GM10847 (cell line): ENCODE measurements around the gene LRRN2.

ENCODE experiments used
- POLR2A ChIP-seq: IDR thresholded peaks from 2 replicates; pipeline ENCODE4 v1.6.1; 2011; ENCODE audit not compliant: insufficient read length; ENCODE audit errors: extremely low read depth

LRRN2 gene

DNA sequence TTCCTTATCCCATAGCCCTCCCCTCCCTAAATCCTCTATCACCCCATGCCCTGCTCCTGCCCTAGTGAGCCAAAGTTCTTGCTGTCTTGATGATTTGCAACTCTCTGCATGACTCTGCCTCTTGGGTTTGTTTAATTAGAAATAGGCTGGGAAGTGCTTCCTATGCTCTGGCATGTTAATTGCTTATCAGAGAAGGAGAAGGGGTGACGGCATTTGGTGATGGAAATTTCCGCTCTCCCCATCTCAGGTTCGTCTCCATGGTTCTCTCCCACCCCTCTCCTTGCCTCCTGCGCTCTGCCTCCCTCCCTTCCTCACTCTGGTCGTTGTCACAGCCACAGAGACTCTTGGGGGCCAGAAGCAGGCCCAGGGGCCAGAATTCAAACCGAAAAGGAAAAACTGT, 68.9 kb downstream of the LRRN2 start:
- no peak for TF ChIP-seq POLR2A

DNA sequence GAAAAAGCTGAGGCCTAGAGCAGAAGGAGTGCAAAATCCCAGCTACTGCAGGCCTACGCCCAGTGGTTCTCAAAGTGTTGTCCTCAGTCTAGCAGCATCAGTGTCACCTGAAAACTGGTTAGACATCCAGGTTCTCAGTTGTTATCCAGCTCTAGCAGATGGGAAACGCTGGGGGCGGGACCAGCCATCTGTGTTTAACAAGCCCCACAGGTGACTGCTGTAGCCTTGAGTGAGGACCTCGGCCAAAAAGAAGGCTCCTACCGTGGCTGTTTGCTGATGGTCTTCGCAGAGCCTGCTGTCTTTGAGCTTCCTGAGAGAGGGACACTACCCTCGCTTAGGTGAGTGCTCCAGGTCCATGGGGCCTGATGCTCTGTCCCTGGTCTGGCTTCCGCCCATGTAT, 69.7 kb downstream of the LRRN2 start:
- no peak for TF ChIP-seq POLR2A

DNA sequence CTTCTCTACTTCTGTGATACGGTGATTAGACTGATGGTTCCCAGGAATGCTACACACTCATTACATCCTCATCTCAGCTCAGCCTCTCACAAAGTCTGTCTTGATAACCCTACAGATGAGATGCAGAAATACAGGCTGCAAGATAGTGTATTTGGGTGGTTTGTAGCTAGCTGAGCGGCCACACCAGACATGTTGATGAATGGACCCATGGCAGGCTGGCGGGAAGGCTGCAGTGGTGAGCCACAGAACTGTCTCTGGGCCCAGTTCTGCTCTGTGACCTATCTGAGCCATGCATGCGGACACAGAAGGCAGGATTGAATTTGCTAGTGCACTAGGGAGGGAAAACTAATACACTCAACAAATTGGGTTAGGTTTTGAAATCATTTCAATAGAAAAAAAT, 71.9 kb downstream of the LRRN2 start:
- TF ChIP-seq POLR2A: no peak

DNA sequence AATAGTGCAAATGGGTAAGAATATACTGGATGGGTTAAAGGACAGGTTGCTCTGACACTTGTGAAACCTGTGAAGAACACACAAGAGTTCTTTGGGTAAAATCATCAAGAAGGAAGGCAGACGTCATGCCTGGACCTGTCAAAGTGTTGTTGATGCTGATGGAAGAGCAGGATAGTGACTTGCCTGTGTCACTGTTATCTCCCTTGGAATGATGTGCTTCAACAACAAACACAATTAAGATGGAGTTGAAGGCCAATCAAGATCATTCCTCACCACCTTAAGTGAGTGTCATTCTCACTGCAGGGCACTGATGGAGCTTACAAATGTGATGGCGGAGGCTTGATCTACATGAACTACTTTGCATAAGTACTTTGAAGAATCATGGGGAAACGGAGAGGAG, 73.2 kb downstream of the LRRN2 start:
- TF ChIP-seq POLR2A: no peak

DNA sequence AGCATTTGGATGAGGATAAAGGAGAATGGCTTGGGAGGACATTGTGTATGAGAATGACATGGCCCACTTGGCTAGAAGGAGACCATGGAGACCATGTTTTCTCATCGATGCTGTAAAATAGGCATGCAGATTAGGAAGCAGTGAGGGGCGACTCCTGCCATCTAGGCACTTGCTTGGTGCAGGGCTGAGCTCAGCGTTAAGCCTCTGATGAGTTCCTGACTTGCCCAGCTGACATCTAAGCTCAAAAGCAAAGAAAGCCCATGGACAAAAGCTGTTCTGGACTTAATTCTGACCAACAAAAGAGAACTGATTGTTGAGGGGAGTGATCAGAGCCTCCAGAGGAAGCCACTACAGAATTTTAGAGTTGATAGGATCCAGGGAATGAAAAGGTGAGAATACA, 74.5 kb downstream of the LRRN2 start:
- TF ChIP-seq POLR2A: no peak

DNA sequence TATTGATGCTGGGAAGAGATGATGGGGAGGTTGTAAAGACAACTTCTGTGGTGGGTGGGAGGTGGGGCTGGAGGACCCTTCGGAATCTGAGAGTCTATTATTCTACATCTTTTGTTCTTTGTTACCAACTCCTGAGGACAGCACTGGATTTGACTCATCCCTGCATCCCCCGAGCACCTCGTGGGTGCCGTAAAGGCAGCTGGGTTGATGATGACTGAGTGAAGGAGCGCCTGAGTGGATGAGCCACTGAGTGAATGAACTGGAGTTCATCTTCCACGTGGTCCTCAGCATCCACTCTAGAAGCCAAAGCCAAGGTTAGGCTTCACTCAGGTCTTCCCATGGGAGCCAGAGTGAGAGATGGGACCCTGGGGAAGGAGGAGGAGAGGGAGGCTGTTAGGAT, 77.6 kb downstream of the LRRN2 start:
- TF ChIP-seq POLR2A: no peak

DNA sequence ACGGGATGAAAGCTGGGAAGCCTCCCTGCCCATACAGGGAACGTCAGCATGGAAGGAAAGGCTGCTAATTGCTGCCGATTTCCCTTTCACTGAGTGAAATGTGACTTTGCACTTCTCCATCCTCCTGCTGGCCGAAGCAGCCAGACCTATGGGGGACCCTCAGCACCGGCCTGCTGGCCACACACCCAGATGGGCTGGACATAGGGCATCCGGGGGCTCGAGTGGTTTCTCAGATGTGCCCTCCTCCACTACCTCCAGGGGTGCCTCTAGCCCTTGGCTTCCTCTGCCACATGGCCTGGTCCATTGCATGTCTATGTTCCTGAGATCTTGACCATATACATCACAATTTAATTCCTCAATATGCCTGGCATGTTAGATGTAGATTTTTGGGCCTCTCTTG, 79.7 kb downstream of the LRRN2 start:
- TF ChIP-seq POLR2A: no peak

DNA sequence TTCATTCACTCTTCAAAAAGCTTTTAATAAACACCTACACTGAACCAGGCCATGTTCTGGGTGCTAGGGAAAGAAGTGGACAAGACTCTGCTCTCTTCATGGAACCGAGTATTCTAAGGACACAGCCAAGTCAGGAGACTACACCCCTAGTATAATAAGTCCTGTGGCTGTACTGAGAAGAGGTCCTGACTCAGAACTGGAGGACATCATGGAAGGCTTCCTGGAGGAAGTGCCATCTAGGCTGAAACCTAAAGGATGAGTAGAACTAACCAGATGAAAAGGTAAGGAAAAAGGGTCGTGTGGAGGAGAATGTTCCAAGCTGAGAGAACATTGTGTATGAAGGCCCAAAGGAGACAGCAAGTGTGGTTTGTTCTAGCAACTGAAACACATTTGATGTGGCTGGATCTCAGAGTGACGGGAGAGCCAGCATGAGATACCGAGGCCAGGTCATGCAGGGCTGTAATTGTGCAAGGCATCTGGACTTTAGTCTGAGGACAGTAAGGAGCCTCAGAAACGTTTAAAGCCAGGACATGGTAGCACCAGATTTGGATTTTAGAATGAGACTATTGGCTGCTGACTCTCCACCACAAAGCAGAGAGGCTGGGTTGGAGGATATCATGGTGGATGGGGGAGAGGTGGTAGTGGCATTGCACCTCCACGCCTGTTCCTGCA, 82.5 kb downstream of the LRRN2 start:
- no peak for TF ChIP-seq POLR2A

DNA sequence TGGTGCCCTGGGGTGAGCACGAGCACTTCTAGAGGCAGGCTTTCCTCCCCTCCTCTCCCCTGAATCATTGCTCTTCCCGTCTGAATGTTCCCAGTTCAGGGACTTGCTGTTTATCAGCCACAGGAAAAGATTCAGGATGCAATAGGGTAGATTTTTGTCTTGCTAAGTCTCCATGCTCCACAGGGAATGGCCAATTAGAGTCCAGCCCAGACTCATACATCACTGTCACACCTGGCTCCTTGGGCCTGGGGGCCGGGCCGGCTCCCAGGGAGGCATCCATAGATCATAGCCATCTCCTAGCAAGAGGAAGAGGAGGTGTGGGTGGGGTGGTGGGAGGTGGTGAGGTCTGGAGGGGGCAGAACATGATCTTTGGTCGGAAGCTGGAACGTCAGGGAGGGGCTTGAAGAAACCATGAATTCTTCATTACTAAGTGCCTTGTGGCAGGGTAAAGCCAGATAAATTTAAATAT, 83.4 kb downstream of the LRRN2 start:
- TF ChIP-seq POLR2A: no peak

DNA sequence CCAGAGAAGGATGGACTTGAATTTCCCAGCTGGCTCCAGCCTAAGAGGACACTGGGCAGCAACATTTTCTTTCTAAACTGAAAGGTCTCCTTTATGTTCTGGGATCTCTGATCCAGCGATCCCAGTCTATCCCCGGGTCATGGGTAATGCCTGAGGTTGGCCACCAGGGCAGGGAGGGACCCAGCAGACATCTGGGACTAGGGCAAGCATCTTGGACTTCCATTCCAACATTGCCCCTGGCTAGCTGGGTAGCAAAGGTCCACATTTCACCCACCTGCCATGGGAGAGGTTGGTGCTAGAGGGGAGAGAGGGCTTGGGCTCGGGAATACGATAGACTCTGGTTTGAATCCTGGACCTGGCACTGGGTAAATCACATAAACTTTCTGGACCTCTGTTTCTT, 84.6 kb downstream of the LRRN2 start:
- TF ChIP-seq POLR2A: no peak

DNA sequence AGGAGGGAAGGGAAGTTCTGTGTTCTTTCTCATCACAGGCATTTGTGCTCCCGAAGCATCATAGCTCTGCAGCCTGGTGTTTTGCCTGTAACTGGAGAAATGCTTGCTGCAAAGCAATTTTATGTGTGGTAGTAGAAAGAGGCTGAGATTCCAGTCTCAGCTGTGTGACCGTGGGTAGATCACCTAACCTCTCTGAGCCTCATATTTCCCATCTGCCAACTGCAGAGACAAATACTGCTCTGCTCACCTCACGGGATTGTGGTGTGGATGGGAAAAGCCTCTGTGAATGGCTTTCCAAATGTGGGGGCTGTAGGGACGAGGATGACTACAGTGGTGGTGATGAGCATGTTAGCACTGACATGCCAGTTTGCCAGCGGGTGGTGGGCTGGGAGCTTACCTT, 85.3 kb downstream of the LRRN2 start:
- no peak for TF ChIP-seq POLR2A

DNA sequence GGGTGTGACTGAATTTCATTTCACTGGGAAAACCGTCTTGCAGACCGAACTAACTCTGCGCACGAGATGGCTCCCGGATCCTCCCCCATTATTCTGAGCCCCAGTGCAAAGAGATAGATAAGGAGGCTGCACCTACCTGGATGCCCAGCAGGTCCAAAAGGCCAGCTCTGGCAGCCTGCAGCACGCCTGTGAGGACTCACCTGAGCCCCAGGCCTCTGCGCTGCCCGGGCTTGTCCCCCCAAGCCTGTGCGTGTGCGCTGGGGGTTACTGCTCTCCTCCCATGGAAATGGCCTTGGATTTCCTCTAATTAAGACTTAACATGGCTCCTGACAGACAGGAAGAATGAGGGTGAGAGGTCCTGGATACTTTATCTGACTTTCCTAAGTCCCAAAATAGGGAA, 85.9 kb downstream of the LRRN2 start:
- TF ChIP-seq POLR2A: no peak

DNA sequence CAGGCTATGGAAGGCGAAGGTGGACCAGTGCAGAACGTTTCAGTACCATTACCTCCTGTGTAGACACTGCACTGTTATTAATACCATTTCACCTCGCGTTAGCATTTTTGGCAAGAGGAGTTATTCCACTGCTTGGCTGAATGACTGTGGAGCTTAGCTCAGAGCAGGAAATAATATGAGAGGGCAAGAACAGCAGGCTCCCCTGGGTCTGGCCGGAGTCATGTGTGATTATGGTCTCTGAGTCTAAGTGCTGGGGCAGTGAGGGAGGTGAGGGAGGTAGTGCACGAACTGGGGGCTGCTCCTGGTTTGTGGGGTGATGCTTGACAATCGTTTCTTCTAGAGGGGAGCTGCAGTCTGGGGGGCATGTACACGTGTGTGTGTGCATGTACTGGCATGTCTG, 86.4 kb downstream of the LRRN2 start:
- TF ChIP-seq POLR2A: no peak

DNA sequence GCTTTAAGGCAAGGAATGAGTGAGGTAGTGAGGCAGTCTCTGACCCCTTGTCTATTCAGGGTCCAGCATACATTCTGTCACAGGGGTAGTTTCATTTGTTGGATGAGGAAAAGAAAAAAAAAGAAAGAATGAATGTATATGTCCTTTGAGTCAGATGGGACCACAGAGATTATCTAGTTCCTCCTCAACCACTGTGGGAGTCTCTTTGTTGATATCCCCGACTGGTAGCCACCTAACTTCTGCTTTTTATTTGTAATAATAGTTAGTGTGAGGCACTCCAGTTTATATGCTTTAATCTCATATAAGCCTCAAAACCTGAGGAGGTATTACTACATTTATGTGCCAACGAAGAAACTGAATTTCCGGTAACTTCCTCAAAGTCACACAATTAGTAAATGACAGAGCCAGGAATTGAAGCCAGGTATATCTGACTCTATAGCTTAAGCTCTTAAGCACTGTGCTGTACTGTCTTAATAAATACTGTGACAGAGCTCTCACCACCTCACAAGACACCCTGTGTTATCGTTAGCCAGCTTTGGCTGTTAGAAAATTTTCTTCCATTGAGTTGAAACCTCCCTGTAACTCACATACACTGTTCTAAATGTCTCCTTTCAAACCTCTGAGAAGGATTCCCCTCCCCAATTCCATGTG, 87.1 kb downstream of the LRRN2 start:
- TF ChIP-seq POLR2A: no peak

DNA sequence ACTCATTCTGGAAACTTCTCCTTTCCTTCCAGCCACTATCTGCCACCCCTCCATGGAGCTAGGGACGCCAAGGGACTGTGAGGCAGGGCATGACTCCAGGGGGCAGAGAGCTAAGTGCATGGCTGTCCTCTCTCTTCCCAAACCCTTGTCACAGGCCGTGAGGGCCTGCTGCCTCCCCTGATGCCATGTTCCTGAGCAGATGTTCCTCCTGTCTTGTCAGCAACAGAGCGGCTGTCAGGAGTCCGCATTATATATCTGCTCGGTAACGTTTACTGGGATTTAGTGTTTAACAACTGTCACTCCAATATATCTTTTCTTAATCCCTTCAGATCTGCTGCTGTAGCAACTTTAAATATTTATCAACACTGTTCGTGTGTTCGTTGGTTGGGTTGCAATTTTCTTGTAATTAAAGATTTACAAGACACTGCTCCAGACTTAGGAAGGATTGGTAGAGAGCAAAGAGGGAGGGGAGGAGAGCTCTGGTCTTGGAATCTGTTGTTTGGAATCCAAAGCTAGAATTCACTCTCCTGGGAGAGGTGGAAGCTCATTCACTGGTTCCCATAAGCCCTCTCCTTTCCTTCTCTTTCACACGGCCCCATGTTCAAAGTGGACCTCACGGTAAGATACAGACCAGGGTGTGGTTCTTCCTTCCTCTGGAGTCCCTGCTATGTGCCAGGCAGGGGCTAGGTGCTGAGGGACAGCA, 93.1 kb downstream of the LRRN2 start:
- TF ChIP-seq POLR2A: no peak

DNA sequence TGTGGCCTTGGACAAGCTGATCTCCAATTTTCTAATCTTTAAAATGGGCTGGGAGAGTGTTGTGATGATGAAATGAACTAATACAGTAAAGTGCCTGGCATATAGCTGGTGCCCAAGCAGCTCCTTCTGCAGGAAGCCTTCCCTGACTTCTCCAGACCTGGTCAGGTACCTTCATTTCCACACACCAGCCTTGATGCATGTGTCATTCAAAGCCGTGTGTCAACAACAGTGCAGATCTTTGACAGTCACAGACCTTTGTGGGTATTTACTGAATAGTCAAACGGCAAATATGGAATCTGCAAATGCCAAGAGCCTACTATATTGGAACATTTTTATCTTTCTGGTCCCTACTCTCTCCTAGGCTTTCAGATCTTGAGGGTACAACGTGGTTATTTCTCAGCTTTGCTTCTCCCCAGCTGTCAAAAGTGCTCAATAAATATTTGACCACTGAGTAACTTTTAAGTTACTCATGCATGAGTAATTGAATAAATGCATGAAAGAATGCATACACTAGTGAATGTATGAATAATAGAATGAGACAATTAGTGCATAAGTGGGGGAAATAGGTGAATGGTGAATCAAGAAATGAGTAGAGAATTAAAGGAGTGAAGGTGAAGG, 94.0 kb downstream of the LRRN2 start:
- TF ChIP-seq POLR2A: no peak
